HUES64 (cell line): ENCODE measurements around the gene ROR1.

ENCODE experiments used
- H3K27ac ChIP-seq: 2 replicates; pipeline ENCODE4 v1.7.0; 2013; ENCODE audit warnings: low read depth, low read length, inconsistent platforms
- H3K27me3 ChIP-seq: 2 replicates; pipeline ENCODE4 v1.6.1; 2013; ENCODE audit warnings: mild to moderate bottlenecking, low read length; ENCODE audit not compliant: insufficient read depth
- H3K36me3 ChIP-seq: 2 replicates; pipeline ENCODE4 v1.6.1; 2013; ENCODE audit warnings: mild to moderate bottlenecking, low read length; ENCODE audit not compliant: insufficient read depth
- H3K4me1 ChIP-seq: 2 replicates; pipeline ENCODE4 v1.6.1; 2013; ENCODE audit warnings: mild to moderate bottlenecking, low read length, moderate library complexity; ENCODE audit not compliant: insufficient read depth
- H3K4me3 ChIP-seq: 2 replicates; pipeline ENCODE4 v1.5.1; 2013; ENCODE audit warnings: mild to moderate bottlenecking, low read length, moderate library complexity
- H3K9ac ChIP-seq: 2 replicates; pipeline ENCODE4 v1.6.1; 2013; ENCODE audit warnings: mild to moderate bottlenecking, low read depth, low read length
- H3K9me3 ChIP-seq: 2 replicates; pipeline ENCODE4 v1.6.1; 2013; ENCODE audit warnings: low read depth, low read length; ENCODE audit not compliant: insufficient read depth
- WGBS: fragments of 150-250, 120-280 bp; methylation state at CpG from one replicate; pipeline ENCODE4 v1.1.7; 2013; ENCODE audit warnings: missing lambda C conversion rate; 5-methylcytosine and 5-hydroxymethylcytosine counted together

The ROR1 gene

GRCh38 chr1:63861052-63861691 is 87.4 kb downstream of the ROR1 start:
- Histone ChIP-seq H3K4me3 (no peak overlapping the region), H3K27me3 (no peaks in the 10 kb centered on the region), H3K9me3 (no peaks in the 10 kb centered on the region), H3K36me3 (no peaks in the 10 kb centered on the region), H3K27ac (no peak overlapping the region), H3K4me1 (peaks cover 50% of the 10 kb centered on the region), H3K9ac (no peak overlapping the region)
- WGBS, result 94% methylated on average over 6 of the region's 6 CpGs

GRCh38 chr1:63863145-63863544 is 89.3 kb downstream of the ROR1 start:
- Histone ChIP-seq H3K4me3 (no peak overlapping the region), H3K9ac (no peak overlapping the region), H3K36me3 (no peaks in the 10 kb centered on the region), H3K9me3 (no peaks in the 10 kb centered on the region), H3K27ac (no peak overlapping the region), H3K27me3 (no peaks in the 10 kb centered on the region), H3K4me1 (peaks cover 54% of the 10 kb centered on the region)
- WGBS, result 92% methylated on average over 3 of the region's 3 CpGs

GRCh38 chr1:63864224-63864641 is 90.4 kb downstream of the ROR1 start:
- no peaks in the 10 kb centered on the region for H3K27me3 ChIP-seq
- WGBS, result 88% methylated on average over 4 of the region's 4 CpGs
- no peaks in the 10 kb centered on the region for H3K9me3 ChIP-seq
- H3K27ac ChIP-seq, result no peak overlapping the region
- no peaks in the 10 kb centered on the region for H3K36me3 ChIP-seq
- H3K9ac ChIP-seq, result no peak overlapping the region
- H3K4me3 ChIP-seq, result no peak overlapping the region
- H3K4me1 ChIP-seq, result peaks cover 54% of the 10 kb centered on the region

- WGBS, result 96% methylated on average over 4 of the region's 4 CpGs
- H3K9me3 ChIP-seq, result no peaks in the 10 kb centered on the region
- H3K4me1 ChIP-seq, result peaks cover 50% of the 10 kb centered on the region
- H3K27me3 ChIP-seq, result no peaks in the 10 kb centered on the region
- H3K36me3 ChIP-seq, result no peaks in the 10 kb centered on the region
- no peak overlapping the region for H3K4me3 ChIP-seq
- H3K9ac ChIP-seq, result no peak overlapping the region
- no peak overlapping the region for H3K27ac ChIP-seq
These were observed 91.7 kb downstream of the ROR1 start for GRCh38 chr1:63865561-63865960.

DNA sequence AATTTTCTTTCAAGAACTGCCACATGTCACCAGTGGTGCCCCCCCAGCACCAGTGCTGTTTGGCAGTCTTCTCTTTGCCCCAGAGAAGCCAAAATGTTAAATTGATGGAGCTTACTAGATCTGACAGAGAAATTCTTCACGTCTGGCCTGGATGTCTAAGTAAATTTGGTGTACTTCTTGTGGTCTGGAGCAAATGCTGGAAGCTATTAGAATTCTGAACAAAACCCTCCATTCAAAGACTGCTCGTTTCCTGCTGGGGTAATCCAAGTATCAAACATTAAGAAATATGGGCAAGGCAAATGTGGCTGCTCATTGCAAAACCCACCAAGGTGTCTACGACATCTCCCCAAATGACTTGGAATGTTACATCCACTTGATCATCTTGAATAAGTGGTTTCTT is 92.3 kb downstream of the ROR1 start:
- Histone ChIP-seq H3K9ac (no peak overlapping the region), H3K27me3 (no peaks in the 10 kb centered on the region), H3K36me3 (no peaks in the 10 kb centered on the region), H3K4me3 (no peak overlapping the region), H3K4me1 (peaks cover 56% of the 10 kb centered on the region), H3K27ac (no peak overlapping the region), H3K9me3 (no peaks in the 10 kb centered on the region)
- WGBS, result 84% methylated on average over 3 of the region's 3 CpGs

GRCh38 chr1:63867429-63868176 is 93.8 kb downstream of the ROR1 start:
- Histone ChIP-seq H3K4me3 (no peak overlapping the region), H3K27me3 (no peaks in the 10 kb centered on the region), H3K9ac (no peak overlapping the region), H3K9me3 (no peaks in the 10 kb centered on the region), H3K4me1 (peaks cover 67% of the 10 kb centered on the region), H3K36me3 (no peaks in the 10 kb centered on the region), H3K27ac (no peak overlapping the region)
- WGBS, result 85% methylated on average over 13 of the region's 14 CpGs

DNA sequence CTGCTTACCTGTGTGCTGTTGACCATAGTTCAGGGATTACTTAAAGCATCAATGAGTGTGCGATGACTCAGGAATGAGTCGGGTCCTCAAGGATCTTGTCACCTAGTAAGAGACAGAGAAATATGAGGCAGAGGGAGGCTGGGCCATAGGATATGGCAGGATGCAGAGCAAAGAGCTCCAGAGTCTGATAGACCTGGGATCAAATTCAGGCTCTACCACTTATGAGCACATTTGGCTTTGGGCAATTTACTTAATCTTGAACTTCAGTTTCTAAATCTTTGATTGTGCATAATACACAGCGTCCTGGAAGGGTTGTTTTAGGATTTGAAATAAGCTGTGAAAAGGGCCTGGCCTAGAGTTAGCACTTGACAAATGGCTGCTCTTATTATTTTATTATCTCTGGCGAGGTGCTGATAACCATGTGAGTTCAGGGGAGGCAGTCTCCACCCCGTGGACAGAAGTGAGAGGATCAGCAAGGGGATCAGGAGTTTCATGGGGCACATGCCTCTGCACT is 94.5 kb downstream of the ROR1 start:
- WGBS, result 82% methylated on average over 5 of the region's 5 CpGs
- H3K27ac ChIP-seq, result no peak overlapping the region
- H3K27me3 ChIP-seq, result no peaks in the 10 kb centered on the region
- H3K4me3 ChIP-seq, result no peak overlapping the region
- peaks cover 74% of the 10 kb centered on the region for H3K4me1 ChIP-seq
- H3K36me3 ChIP-seq, result no peaks in the 10 kb centered on the region
- no peaks in the 10 kb centered on the region for H3K9me3 ChIP-seq
- no peak overlapping the region for H3K9ac ChIP-seq

DNA sequence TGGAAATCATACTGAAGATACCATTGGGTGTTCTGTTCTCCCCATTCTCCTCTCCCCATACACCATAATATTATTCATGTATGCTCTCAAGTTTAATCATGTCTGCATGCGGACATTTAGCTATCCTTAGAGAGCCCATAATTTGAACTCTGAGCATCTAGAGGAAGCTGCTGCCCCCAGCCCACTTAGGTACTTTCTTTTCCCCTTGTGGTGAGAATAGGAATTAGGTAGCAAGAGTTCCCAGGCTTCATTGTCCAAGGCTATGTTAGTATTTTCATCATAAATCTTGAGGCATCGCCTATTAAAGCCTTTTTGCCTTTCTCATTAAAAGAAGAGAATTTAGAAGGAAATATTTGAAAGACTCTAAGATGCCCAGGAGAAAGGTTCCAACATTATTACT is 96.3 kb downstream of the ROR1 start:
- Histone ChIP-seq H3K9ac (no peak overlapping the region), H3K4me1 (peaks cover 78% of the 10 kb centered on the region), H3K9me3 (no peaks in the 10 kb centered on the region), H3K27me3 (no peaks in the 10 kb centered on the region), H3K4me3 (no peak overlapping the region), H3K36me3 (no peaks in the 10 kb centered on the region), H3K27ac (no peak overlapping the region)
- 93% methylated on average over 2 of the region's 2 CpGs for WGBS

DNA sequence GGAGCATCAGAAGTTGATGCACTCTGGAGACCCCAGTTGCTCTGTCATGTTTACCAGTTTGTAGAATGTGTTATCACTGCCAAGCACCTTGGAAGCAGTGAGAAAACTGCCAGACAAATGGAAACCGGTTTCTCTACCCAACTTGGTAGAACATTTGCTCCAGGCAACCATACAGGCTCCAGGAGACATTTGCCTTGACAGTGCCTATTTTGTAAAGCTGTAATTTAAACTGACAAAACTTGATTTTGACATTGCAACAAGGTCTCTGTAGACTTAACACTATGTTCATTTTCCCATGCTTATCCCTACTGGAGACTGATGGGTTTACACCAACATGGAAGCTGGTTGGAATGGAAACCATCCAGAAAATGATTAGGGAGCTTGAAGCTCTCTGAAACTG is 97.6 kb downstream of the ROR1 start:
- H3K4me3 ChIP-seq, result no peak overlapping the region
- no peaks in the 10 kb centered on the region for H3K36me3 ChIP-seq
- peaks cover 76% of the 10 kb centered on the region for H3K4me1 ChIP-seq
- H3K27ac ChIP-seq, result no peak overlapping the region
- H3K27me3 ChIP-seq, result no peaks in the 10 kb centered on the region
- H3K9ac ChIP-seq, result no peak overlapping the region
- no peaks in the 10 kb centered on the region for H3K9me3 ChIP-seq
- 91% methylated on average over 1 of the region's 1 CpG for WGBS

GRCh38 chr1:63873751-63874150 is 99.9 kb downstream of the ROR1 start:
- Histone ChIP-seq H3K36me3 (no peaks in the 10 kb centered on the region), H3K4me3 (no peak overlapping the region), H3K9ac (no peak overlapping the region), H3K9me3 (no peaks in the 10 kb centered on the region), H3K4me1 (peaks cover 75% of the 10 kb centered on the region), H3K27me3 (no peaks in the 10 kb centered on the region), H3K27ac (no peak overlapping the region)
- WGBS, result 92% methylated on average over 3 of the region's 3 CpGs

- H3K27ac ChIP-seq, result no peak overlapping the region
- H3K36me3 ChIP-seq, result no peaks in the 10 kb centered on the region
- no peak overlapping the region for H3K9ac ChIP-seq
- no peaks in the 10 kb centered on the region for H3K9me3 ChIP-seq
- peaks cover 77% of the 10 kb centered on the region for H3K4me1 ChIP-seq
- H3K27me3 ChIP-seq, result no peaks in the 10 kb centered on the region
- H3K4me3 ChIP-seq, result no peak overlapping the region
- 100% methylated on average over 1 of the region's 1 CpG for WGBS
These were observed 100.6 kb downstream of the ROR1 start for GRCh38 chr1:63874278-63874880.
